Hepatocyte (in vitro differentiated cells): Measurements from ENCODE around the gene AK1. TPM values are rescaled to one million over a fixed set of nuclear protein-coding genes. Genes with fewer than 3 reads are reported as not detected.

Experiments
- DNase-seq: peaks from one replicate; pipeline ENCODE4 v3.0.0-alpha.2; 2016; ENCODE audit warnings: low spot score
- H2AFZ ChIP-seq: fragments of 200-600 bp; sonication (generic); 2 replicates; pipeline ENCODE4 v1.6.0; 2016; ENCODE audit warnings: antibody characterized with exemption, mild to moderate bottlenecking
- H3K27ac ChIP-seq: fragments of 200-600 bp; sonication (generic); 2 replicates; pipeline ENCODE4 v1.5.1; 2016; ENCODE audit warnings: mild to moderate bottlenecking
- H3K27me3 ChIP-seq: fragments of 200-600 bp; sonication (generic); 2 replicates; pipeline ENCODE4 v1.6.1; 2016
- H3K36me3 ChIP-seq: fragments of 200-600 bp; sonication (generic); replicated peaks from 2 replicates; pipeline ENCODE4 v1.5.1; 2016; ENCODE audit warnings: low read depth; ENCODE audit not compliant: insufficient read depth
- H3K4me1 ChIP-seq: fragments of 200-600 bp; sonication (generic); 2 replicates; pipeline ENCODE4 v1.5.1; 2016; ENCODE audit warnings: mild to moderate bottlenecking, moderate library complexity; ENCODE audit not compliant: insufficient read depth
- H3K4me2 ChIP-seq: fragments of 200-600 bp; sonication (generic); 2 replicates; pipeline ENCODE4 v1.6.0; 2016
- H3K4me3 ChIP-seq: fragments of 200-600 bp; sonication (generic); 2 replicates; pipeline ENCODE4 v1.5.1; 2016; ENCODE audit warnings: mild to moderate bottlenecking
- H3K79me2 ChIP-seq: fragments of 200-600 bp; sonication (generic); 2 replicates; pipeline ENCODE4 v1.6.0; 2017; ENCODE audit warnings: mild to moderate bottlenecking
- H3K9me2 ChIP-seq: fragments of 200-600 bp; sonication (generic); replicated peaks from 2 replicates; pipeline ENCODE4 v1.6.0; 2017; ENCODE audit warnings: mild to moderate bottlenecking; ENCODE audit not compliant: insufficient read depth
- H3K9me3 ChIP-seq: fragments of 200-600 bp; sonication (generic); 2 replicates; pipeline ENCODE4 v1.5.1; 2016; ENCODE audit warnings: low read depth, mild to moderate bottlenecking
- H4K20me1 ChIP-seq: fragments of 200-600 bp; sonication (generic); 2 replicates; pipeline ENCODE4 v1.6.0; 2016; ENCODE audit warnings: mild to moderate bottlenecking; ENCODE audit not compliant: insufficient read depth, poor library complexity, severe bottlenecking
- CTCF ChIP-seq: fragments of 200-600 bp; sonication (generic); IDR thresholded peaks from 2 replicates; pipeline ENCODE4 v1.5.1; 2016; ENCODE audit warnings: antibody characterized with exemption, mild to moderate bottlenecking; ENCODE audit not compliant: poor library complexity
- EZH2 ChIP-seq: fragments of 200-600 bp; sonication (generic); IDR thresholded peaks from 2 replicates; pipeline ENCODE4 v1.6.1; 2016; ENCODE audit warnings: antibody characterized with exemption, mild to moderate bottlenecking, borderline replicate concordance
- EZH2phosphoT487 ChIP-seq: fragments of 200-600 bp; sonication (generic); IDR thresholded peaks from one replicate; pipeline ENCODE4 v1.6.1; 2018; ENCODE audit warnings: antibody characterized with exemption, mild to moderate bottlenecking, low read depth, moderate library complexity; ENCODE audit not compliant: unreplicated experiment, severe bottlenecking
- WGBS: methylation state at CpG from one replicate; pipeline ENCODE4 v1.1.6; 2016; ENCODE audit warnings: low lambda C conversion rate; ENCODE audit errors: missing lambda C conversion rate; 5-methylcytosine and 5-hydroxymethylcytosine counted together
- polyA plus RNA-seq: library from polyadenylated mRNA; unstranded; fragments of >200 nt; fragmentation: Nextera tagmentation; extraction: Ambion mirVana; gene quantifications from 2 replicates; pipeline ENCODE4 v1.2.1, GENCODE V29; 2016
- total RNA-seq: library from RNA; depleted of rRNA; stranded (reverse); fragments of >200 nt; gene quantifications from 2 replicates; pipeline ENCODE4 v1.2.3, GENCODE V29; 2014

AK1 gene
- total and polyA plus RNA-seq, 2 experiments from 2014 or later = 28.3 to 91.3 TPM

GRCh38 chr9:127918183-127919107, 41.0 kb upstream of the AK1 start:
- DNase-seq = no peak
- no peak overlapping the region for H3K4me2 ChIP-seq
- H2AFZ ChIP-seq = no peak overlapping the region
- H3K9me2 ChIP-seq = no peaks in the 10 kb centered on the region
- WGBS = 86% methylated on average over 8 of the region's 8 CpGs
- no peak for TF ChIP-seq EZH2phosphoT487
- TF ChIP-seq EZH2 = no peak
- TF ChIP-seq CTCF = no peak
- H3K4me3 ChIP-seq = no peak overlapping the region
- H4K20me1 ChIP-seq = no peaks in the 10 kb centered on the region
- H3K36me3 ChIP-seq = no peaks in the 10 kb centered on the region
- H3K27ac ChIP-seq = no peak overlapping the region
- peaks cover 2% of the 10 kb centered on the region for H3K27me3 ChIP-seq
- H3K79me2 ChIP-seq = no peaks in the 10 kb centered on the region
- no peaks in the 10 kb centered on the region for H3K9me3 ChIP-seq
- peaks cover 12% of the 10 kb centered on the region for H3K4me1 ChIP-seq

- H3K9me2 ChIP-seq = no peaks in the 10 kb centered on the region
- no peak for TF ChIP-seq CTCF
- no peak for TF ChIP-seq EZH2phosphoT487
- no peak for TF ChIP-seq EZH2
- no peak overlapping the region for H3K27ac ChIP-seq
- H3K4me2 ChIP-seq = peak overlapping the region; percentile 75
- H3K9me3 ChIP-seq = no peaks in the 10 kb centered on the region
- H2AFZ ChIP-seq = no peak overlapping the region
- no peaks in the 10 kb centered on the region for H3K36me3 ChIP-seq
- no peaks in the 10 kb centered on the region for H3K79me2 ChIP-seq
- peaks cover 2% of the 10 kb centered on the region for H3K27me3 ChIP-seq
- 87% methylated on average over 6 of the region's 6 CpGs for WGBS
- H4K20me1 ChIP-seq = no peaks in the 10 kb centered on the region
- H3K4me1 ChIP-seq = peaks cover 18% of the 10 kb centered on the region
- DNase-seq = no peak
- H3K4me3 ChIP-seq = no peak overlapping the region
These were observed 40.1 kb upstream of the AK1 start for GRCh38 chr9:127917603-127918002.

- peak within 1 kb of the TSS; percentile 86 for H3K4me2 ChIP-seq
- no peak for TF ChIP-seq CTCF
- TF ChIP-seq EZH2phosphoT487 = no peak
- TF ChIP-seq EZH2 = no peak
- peak within 1 kb of the TSS; percentile 62 for H2AFZ ChIP-seq
- no peaks in the 10 kb centered on the region for H3K27me3 ChIP-seq
- no peaks in the 10 kb centered on the region for H4K20me1 ChIP-seq
- no peaks in the 10 kb centered on the region for H3K9me3 ChIP-seq
- H3K4me1 ChIP-seq = peaks cover 21% of the 10 kb centered on the region
- no peak within 1 kb of the TSS for H3K27ac ChIP-seq
- 10% methylated on average over 36 of the region's 71 CpGs for WGBS
- DNase-seq = peak; percentile 96
- no peaks in the 10 kb centered on the region for H3K79me2 ChIP-seq
- no peaks in the 10 kb centered on the region for H3K9me2 ChIP-seq
- H3K36me3 ChIP-seq = no peaks in the 10 kb centered on the region
- peak within 1 kb of the TSS; percentile 35 for H3K4me3 ChIP-seq
These were observed 39.5 kb upstream of the AK1 start, which contains the start of gene ST6GALNAC4 for GRCh38 chr9:127916720-127917581. ST6GALNAC4 (minus strand) TSS chr9:127917041; CDS start chr9:127916419, 622 bp downstream.
